ENCODE results near the gene LRRC70. TPM values are rescaled to one million over a fixed set of nuclear protein-coding genes. Genes with fewer than 3 reads are reported as not detected.

LRRC70 gene
- total RNA-seq, 1 experiment from 2014 or later: 0.68 TPM

DNA sequence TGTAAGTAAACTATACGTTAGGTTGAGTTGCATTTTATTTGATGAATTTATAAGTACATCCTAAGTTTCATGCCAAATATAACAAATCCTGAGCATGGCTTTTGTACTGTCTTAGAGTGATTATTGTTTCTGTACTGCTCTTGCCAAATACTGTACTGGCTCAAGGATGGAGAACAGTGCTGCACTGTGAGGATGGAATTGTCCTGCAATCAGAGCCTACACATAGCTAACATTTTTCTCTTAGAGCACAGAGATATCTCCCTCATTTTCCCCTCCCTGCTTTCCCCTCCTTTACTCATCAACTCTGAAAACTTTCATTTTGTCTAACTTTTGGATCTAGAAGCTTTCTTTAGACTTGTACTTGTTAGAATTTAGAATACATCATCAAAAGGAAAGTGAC lies 28.3 kb downstream of the LRRC70 start:
- peaks cover 6% of the 10 kb centered on the region for H3K9me3 Mint-ChIP-seq (ENCODE audit: unreplicated experiment)
- TF ChIP-seq, protein P1, sequence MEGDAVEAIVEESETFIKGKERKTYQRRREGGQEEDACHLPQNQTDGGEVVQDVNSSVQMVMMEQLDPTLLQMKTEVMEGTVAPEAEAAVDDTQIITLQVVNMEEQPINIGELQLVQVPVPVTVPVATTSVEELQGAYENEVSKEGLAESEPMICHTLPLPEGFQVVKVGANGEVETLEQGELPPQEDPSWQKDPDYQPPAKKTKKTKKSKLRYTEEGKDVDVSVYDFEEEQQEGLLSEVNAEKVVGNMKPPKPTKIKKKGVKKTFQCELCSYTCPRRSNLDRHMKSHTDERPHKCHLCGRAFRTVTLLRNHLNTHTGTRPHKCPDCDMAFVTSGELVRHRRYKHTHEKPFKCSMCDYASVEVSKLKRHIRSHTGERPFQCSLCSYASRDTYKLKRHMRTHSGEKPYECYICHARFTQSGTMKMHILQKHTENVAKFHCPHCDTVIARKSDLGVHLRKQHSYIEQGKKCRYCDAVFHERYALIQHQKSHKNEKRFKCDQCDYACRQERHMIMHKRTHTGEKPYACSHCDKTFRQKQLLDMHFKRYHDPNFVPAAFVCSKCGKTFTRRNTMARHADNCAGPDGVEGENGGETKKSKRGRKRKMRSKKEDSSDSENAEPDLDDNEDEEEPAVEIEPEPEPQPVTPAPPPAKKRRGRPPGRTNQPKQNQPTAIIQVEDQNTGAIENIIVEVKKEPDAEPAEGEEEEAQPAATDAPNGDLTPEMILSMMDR (IDR thresholded peaks at IDR 0.05; ENCODE audit: insufficient read depth in 1 of 2, low read depth in 1 of 2, low read length in 1 of 2, severe bottlenecking in 1 of 2, unreplicated experiment in 1 of 2): no peak
- no peak overlapping the region for H3K4me3 Mint-ChIP-seq (ENCODE audit: unreplicated experiment)
- peaks cover 6% of the 10 kb centered on the region for H3K36me3 Mint-ChIP-seq (ENCODE audit: insufficient read depth, unreplicated experiment)
- intact Hi-C loops (cut with micrococcal nuclease; ENCODE audit: unreplicated experiment): no loop called here
- H3K9me3 ChIP-seq: no peaks in the 10 kb centered on the region
- ChIA-PET POLR2A (no interaction called here), CTCF (no interaction called here)
- H3K36me3 ChIP-seq (ENCODE audit: control insufficient read depth, insufficient read depth, low read length): no peaks in the 10 kb centered on the region; the same call in 1 of the 2 replicates
- no TSS peak for BruUV-seq (replicated peaks)
- H3K27ac Mint-ChIP-seq (ENCODE audit: unreplicated experiment): no peak overlapping the region
- no peaks in the 10 kb centered on the region for H3K4me1 Mint-ChIP-seq (ENCODE audit: low read depth, unreplicated experiment)
- no peaks in the 10 kb centered on the region for H3K4me1 ChIP-seq
- no peaks in the 10 kb centered on the region for H3K27me3 Mint-ChIP-seq (ENCODE audit: insufficient read depth, unreplicated experiment)
- DNase-seq: no peak
- no peaks in the 10 kb centered on the region for H3K27me3 ChIP-seq (replicated peaks; ENCODE audit: control insufficient read depth, insufficient read depth, low read length)
- H3K4me3 ChIP-seq (ENCODE audit: low read depth, low read length): no peak overlapping the region

DNA sequence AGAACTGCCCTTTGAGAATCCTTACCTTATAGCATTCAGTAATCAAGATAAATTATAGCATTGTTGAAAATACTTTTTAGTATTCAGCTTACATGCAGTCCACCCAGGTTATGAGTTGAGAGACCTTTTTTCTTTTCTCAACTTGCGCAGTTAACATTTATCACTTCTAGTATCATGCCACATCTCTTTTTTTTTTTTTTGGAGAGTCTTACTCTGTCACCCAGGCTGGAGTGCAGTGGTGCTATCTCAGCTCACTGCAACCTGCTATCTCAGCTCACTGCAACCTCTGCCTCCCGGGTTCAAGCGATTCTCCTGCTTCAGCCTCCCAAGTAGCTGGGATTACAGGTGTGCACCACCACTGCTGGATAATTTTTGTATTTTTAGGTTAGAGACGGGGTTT lies 29.0 kb downstream of the LRRC70 start:
- Mint-ChIP-seq H3K27ac (ENCODE audit: unreplicated experiment) (no peak overlapping the region), H3K4me1 (ENCODE audit: low read depth, unreplicated experiment) (no peaks in the 10 kb centered on the region), H3K36me3 (ENCODE audit: insufficient read depth, unreplicated experiment) (peaks cover 6% of the 10 kb centered on the region), H3K27me3 (ENCODE audit: insufficient read depth, unreplicated experiment) (no peaks in the 10 kb centered on the region), H3K9me3 (ENCODE audit: unreplicated experiment) (peaks cover 6% of the 10 kb centered on the region), H3K4me3 (ENCODE audit: unreplicated experiment) (no peak overlapping the region)
- Histone ChIP-seq H3K36me3 (ENCODE audit: control insufficient read depth, insufficient read depth, low read length) (no peaks in the 10 kb centered on the region; the same call in 1 of the 2 replicates), H3K4me3 (ENCODE audit: low read depth, low read length) (no peak overlapping the region), H3K9me3 (no peaks in the 10 kb centered on the region), H3K4me1 (no peaks in the 10 kb centered on the region), H3K27me3 (replicated peaks; ENCODE audit: control insufficient read depth, insufficient read depth, low read length) (no peaks in the 10 kb centered on the region)
- no peak for DNase-seq
- TF ChIP-seq, protein P1 (IDR thresholded peaks at IDR 0.05; ENCODE audit: insufficient read depth in 1 of 2, low read depth in 1 of 2, low read length in 1 of 2, severe bottlenecking in 1 of 2, unreplicated experiment in 1 of 2): no peak
- BruUV-seq (replicated peaks): no TSS peak
- intact Hi-C loops (cut with micrococcal nuclease; ENCODE audit: unreplicated experiment): no loop called here
- POLR2A ChIA-PET: no interaction called here
- CTCF ChIA-PET: no interaction called here

DNA sequence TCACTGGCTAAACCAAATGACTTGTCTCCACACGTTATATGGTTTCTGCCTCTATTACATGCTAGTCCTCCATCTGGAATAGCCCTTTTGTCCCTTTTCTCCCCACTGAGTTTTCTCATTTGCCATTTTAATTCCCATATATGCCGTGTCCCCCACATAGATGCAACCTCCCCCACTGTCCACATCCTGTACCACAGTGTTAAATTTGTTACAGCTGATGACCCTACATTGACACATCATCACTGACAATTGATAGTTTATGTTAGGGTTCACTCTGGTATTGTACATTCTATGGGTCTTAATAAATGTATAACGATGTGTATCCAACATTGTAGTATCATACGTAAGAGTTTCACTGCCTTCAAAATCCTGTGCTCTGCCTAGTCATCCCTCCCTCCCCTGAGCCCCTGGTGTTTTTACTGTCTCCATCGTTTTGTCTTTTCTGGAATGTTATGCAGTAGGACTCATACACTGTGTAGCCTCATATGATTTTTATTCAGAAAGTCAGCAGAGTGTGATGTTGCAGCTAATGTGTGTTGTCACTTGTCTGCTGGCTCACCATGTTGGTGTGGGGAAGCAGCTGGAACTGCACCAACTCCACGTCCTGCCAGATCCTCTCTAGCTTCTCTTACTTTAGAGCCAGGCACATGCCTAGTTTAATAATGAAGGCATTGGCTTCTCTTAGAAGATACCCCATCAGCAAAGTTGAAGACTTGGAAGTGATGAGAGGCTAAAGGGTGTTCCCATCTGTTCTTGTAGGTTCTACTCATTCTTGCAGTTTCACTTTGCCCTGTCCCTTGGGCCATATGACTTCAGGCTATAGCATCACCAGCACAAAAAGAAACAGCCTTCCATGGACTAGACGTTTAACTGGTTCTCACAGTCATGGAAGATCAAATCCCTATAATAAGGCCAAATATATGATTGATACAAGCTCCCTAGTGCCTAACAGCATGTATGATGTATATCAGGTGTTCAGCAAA lies 30.2 kb downstream of the LRRC70 start:
- ChIA-PET POLR2A (interaction anchor here (0.6 kb wide), 1 partner anchor 55 kb away, joined by 3 read pairs; no protein-coding TSS in a partner anchor), CTCF (no interaction called here)
- peaks cover 12% of the 10 kb centered on the region for H3K36me3 Mint-ChIP-seq (ENCODE audit: insufficient read depth, unreplicated experiment)
- no peak overlapping the region for H3K4me3 Mint-ChIP-seq (ENCODE audit: unreplicated experiment)
- Histone ChIP-seq H3K4me3 (ENCODE audit: low read depth, low read length) (no peak overlapping the region), H3K4me1 (no peaks in the 10 kb centered on the region), H3K27me3 (replicated peaks; ENCODE audit: control insufficient read depth, insufficient read depth, low read length) (no peaks in the 10 kb centered on the region), H3K36me3 (ENCODE audit: control insufficient read depth, insufficient read depth, low read length) (no peaks in the 10 kb centered on the region; the same call in 1 of the 2 replicates), H3K9me3 (no peaks in the 10 kb centered on the region)
- H3K4me1 Mint-ChIP-seq (ENCODE audit: low read depth, unreplicated experiment): no peaks in the 10 kb centered on the region
- DNase-seq: no peak
- H3K27me3 Mint-ChIP-seq (ENCODE audit: insufficient read depth, unreplicated experiment): no peaks in the 10 kb centered on the region
- intact Hi-C loops (cut with micrococcal nuclease; ENCODE audit: unreplicated experiment): no loop called here
- no peak overlapping the region for H3K27ac Mint-ChIP-seq (ENCODE audit: unreplicated experiment)
- H3K9me3 Mint-ChIP-seq (ENCODE audit: unreplicated experiment): peaks cover 6% of the 10 kb centered on the region
- no TSS peak for BruUV-seq (replicated peaks)
- TF ChIP-seq, protein P1 (IDR thresholded peaks at IDR 0.05; ENCODE audit: insufficient read depth in 1 of 2, low read depth in 1 of 2, low read length in 1 of 2, severe bottlenecking in 1 of 2, unreplicated experiment in 1 of 2): no peak

Data from Caco-2 (cell line).